ENCODE results near the gene TPP1.

DNA sequence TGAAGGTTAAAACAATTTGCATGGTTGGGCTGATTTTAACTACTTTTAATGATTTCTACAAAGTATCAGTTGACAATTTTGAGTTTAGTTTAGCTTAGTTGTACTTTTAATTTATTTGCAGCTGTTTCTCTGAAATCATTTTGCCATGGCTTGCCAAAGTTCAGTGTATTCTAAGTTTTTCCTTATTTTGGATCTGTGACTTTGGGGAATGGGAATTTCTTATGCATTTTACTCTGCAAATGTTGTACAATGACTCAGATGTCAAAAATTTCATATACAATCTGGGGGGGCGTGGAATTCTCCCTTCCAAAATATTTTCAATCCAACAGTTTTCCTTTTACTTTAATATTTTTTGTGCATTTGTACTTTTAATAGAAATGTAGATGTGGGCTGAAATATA is 45.3 kb upstream of the TPP1 start:
- TF ChIP-seq, protein P1, sequence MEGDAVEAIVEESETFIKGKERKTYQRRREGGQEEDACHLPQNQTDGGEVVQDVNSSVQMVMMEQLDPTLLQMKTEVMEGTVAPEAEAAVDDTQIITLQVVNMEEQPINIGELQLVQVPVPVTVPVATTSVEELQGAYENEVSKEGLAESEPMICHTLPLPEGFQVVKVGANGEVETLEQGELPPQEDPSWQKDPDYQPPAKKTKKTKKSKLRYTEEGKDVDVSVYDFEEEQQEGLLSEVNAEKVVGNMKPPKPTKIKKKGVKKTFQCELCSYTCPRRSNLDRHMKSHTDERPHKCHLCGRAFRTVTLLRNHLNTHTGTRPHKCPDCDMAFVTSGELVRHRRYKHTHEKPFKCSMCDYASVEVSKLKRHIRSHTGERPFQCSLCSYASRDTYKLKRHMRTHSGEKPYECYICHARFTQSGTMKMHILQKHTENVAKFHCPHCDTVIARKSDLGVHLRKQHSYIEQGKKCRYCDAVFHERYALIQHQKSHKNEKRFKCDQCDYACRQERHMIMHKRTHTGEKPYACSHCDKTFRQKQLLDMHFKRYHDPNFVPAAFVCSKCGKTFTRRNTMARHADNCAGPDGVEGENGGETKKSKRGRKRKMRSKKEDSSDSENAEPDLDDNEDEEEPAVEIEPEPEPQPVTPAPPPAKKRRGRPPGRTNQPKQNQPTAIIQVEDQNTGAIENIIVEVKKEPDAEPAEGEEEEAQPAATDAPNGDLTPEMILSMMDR (IDR thresholded peaks at IDR 0.05) = no peak
- no peak for TF ChIP-seq POLR2A (IDR thresholded peaks at IDR 0.05)
